Measurements from ENCODE around the gene F12. TPM values are rescaled to one million over a fixed set of nuclear protein-coding genes. Genes with fewer than 3 reads are reported as not detected.

The F12 gene
- total RNA-seq, 1 donor from 2014 or later, result not detected

- no peaks in the 10 kb centered on the region for H3K9me3 Mint-ChIP-seq
- H3K79me2 ChIP-seq (ENCODE audit: low read depth), result no peaks in the 10 kb centered on the region
- no peaks in the 10 kb centered on the region for H3K36me3 Mint-ChIP-seq
- H3K36me3 ChIP-seq, result no peaks in the 10 kb centered on the region
- no peak overlapping the region for H3K9ac ChIP-seq
- no peak overlapping the region for H3K27ac ChIP-seq
- no peaks in the 10 kb centered on the region for H3K9me3 ChIP-seq (ENCODE audit: low read depth)
- peaks cover 4% of the 10 kb centered on the region for H3F3A ChIP-seq (ENCODE audit: low read depth)
- no peak overlapping the region for H3K4me2 ChIP-seq
- no peaks in the 10 kb centered on the region for H4K20me1 ChIP-seq (ENCODE audit: low read depth)
- no peak for TF ChIP-seq EZH2 (IDR thresholded peaks at IDR 0.05)
- peak; percentile 35 for TF ChIP-seq CTCF (IDR thresholded peaks at IDR 0.05)
- DNase-seq (ENCODE audit: low spot score), result peak; percentile 59
- H3K4me3 Mint-ChIP-seq, result no peak overlapping the region
- H3K27ac Mint-ChIP-seq, result no peak overlapping the region
- no peak overlapping the region for H2AFZ ChIP-seq (replicated peaks)
- H3K4me3 ChIP-seq, result no peak overlapping the region
- peaks cover 15% of the 10 kb centered on the region for H3K4me1 Mint-ChIP-seq
- peaks cover 18% of the 10 kb centered on the region for H3K27me3 Mint-ChIP-seq (ENCODE audit: insufficient read depth, low read depth)
- H3K27me3 ChIP-seq, result peaks cover 7% of the 10 kb centered on the region
- no peaks in the 10 kb centered on the region for H3K4me1 ChIP-seq
Measured at GRCh38 chr5:177382423-177383029, 26.8 kb downstream of the F12 start.

- Histone ChIP-seq H3K4me2 (no peak overlapping the region), H3K9me3 (ENCODE audit: low read depth) (no peaks in the 10 kb centered on the region), H3K4me1 (no peaks in the 10 kb centered on the region), H3K27me3 (peaks cover 7% of the 10 kb centered on the region), H4K20me1 (ENCODE audit: low read depth) (no peaks in the 10 kb centered on the region), H2AFZ (replicated peaks) (no peak overlapping the region), H3F3A (ENCODE audit: low read depth) (peaks cover 4% of the 10 kb centered on the region), H3K9ac (no peak overlapping the region), H3K79me2 (ENCODE audit: low read depth) (no peaks in the 10 kb centered on the region), H3K27ac (no peak overlapping the region), H3K4me3 (no peak overlapping the region), H3K36me3 (no peaks in the 10 kb centered on the region)
- no peaks in the 10 kb centered on the region for H3K9me3 Mint-ChIP-seq
- peaks cover 15% of the 10 kb centered on the region for H3K4me1 Mint-ChIP-seq
- no peak for TF ChIP-seq EZH2 (IDR thresholded peaks at IDR 0.05)
- TF ChIP-seq CTCF (IDR thresholded peaks at IDR 0.05), result no peak
- no peak for TF ChIP-seq EZH2phosphoT487 (IDR thresholded peaks at IDR 0.05)
- DNase-seq (ENCODE audit: low spot score), result no peak
- no peak overlapping the region for H3K27ac Mint-ChIP-seq
- no peak overlapping the region for H3K4me3 Mint-ChIP-seq
- H3K36me3 Mint-ChIP-seq, result no peaks in the 10 kb centered on the region
- H3K27me3 Mint-ChIP-seq (ENCODE audit: insufficient read depth, low read depth), result peaks cover 21% of the 10 kb centered on the region
Measured at GRCh38 chr5:177380805-177381126, 28.6 kb downstream of the F12 start.

- Mint-ChIP-seq H3K4me1 (peaks cover 15% of the 10 kb centered on the region), H3K36me3 (no peaks in the 10 kb centered on the region), H3K4me3 (no peak overlapping the region), H3K27ac (peak overlapping the region; percentile 68), H3K27me3 (ENCODE audit: insufficient read depth, low read depth) (peaks cover 14% of the 10 kb centered on the region), H3K9me3 (no peaks in the 10 kb centered on the region)
- no peaks in the 10 kb centered on the region for H4K20me1 ChIP-seq (ENCODE audit: low read depth)
- H3K27me3 ChIP-seq, result peaks cover 7% of the 10 kb centered on the region
- TF ChIP-seq EZH2 (IDR thresholded peaks at IDR 0.05) (no peak), CTCF (IDR thresholded peaks at IDR 0.05) (no peak), EZH2phosphoT487 (IDR thresholded peaks at IDR 0.05) (no peak)
- peaks cover 7% of the 10 kb centered on the region for H3F3A ChIP-seq (ENCODE audit: low read depth)
- H3K9me3 ChIP-seq (ENCODE audit: low read depth), result no peaks in the 10 kb centered on the region
- H3K4me1 ChIP-seq, result no peaks in the 10 kb centered on the region
- H3K4me3 ChIP-seq, result no peak overlapping the region
- H2AFZ ChIP-seq (replicated peaks), result no peak overlapping the region
- no peaks in the 10 kb centered on the region for H3K79me2 ChIP-seq (ENCODE audit: low read depth)
- H3K36me3 ChIP-seq, result no peaks in the 10 kb centered on the region
- H3K9ac ChIP-seq, result no peak overlapping the region
- DNase-seq (ENCODE audit: low spot score), result no peak
- H3K4me2 ChIP-seq, result no peak overlapping the region
- no peak overlapping the region for H3K27ac ChIP-seq
Measured at GRCh38 chr5:177378884-177379883, 30.2 kb downstream of the F12 start.

Data from neural progenitor cell (in vitro differentiated cells).